NOMO-1 (cell line): ENCODE results near the gene EEFSEC.

Experiments
- DNase-seq, 2 experiments: peaks; one replicate each; lab custom pipeline; 2025; ENCODE audit not compliant: unreplicated experiment in 2 of 2; lab: John Stamatoyannopoulos, UW

The EEFSEC gene

DNA sequence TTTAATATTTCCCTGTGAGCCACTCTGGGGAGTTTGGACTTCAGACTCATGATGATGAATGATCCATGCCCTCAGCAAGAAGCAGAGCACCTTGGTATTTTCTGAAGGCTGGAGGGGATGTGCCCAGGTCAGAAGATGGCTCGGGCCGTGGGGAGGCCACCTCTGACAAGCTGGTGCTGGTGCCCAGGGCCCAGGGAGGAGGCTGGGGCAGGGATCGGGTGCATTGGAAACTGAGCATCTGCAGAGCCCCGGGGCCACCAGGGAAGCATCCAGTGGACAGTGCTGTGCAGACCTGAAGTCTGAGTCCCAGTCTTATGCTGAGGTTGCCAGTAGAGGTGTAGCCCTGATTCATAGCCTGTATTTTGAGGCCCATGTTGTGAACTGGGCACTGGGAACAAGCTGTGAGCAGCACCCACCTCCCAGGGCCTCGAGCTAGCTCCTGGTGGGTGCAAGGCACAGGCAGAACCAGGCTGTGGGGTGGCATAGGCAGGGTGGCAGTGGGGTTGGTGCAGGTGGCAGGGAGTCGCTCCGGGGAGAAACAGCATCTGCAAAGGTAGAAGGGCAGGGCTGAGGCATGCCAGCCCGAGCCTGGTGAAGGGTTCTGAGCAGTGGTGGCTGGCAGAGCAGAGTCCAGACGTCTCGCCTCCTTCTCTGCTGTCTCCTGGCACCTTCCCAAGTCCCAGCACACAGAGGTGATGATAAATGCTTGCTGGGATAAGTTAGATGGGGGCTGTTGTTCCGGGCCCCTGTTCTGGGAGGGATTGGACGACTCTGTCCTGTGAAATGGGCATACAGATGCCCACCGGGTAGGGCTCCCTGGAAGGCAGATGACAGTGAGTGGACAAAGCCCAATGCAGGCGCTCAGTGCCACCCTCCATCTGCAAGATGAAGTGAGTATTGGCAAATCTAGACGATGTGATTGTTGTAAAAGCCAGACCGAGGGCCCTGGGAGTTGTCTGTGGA, 302.8 kb downstream of the EEFSEC start:
- no peak for DNase-seq

DNA sequence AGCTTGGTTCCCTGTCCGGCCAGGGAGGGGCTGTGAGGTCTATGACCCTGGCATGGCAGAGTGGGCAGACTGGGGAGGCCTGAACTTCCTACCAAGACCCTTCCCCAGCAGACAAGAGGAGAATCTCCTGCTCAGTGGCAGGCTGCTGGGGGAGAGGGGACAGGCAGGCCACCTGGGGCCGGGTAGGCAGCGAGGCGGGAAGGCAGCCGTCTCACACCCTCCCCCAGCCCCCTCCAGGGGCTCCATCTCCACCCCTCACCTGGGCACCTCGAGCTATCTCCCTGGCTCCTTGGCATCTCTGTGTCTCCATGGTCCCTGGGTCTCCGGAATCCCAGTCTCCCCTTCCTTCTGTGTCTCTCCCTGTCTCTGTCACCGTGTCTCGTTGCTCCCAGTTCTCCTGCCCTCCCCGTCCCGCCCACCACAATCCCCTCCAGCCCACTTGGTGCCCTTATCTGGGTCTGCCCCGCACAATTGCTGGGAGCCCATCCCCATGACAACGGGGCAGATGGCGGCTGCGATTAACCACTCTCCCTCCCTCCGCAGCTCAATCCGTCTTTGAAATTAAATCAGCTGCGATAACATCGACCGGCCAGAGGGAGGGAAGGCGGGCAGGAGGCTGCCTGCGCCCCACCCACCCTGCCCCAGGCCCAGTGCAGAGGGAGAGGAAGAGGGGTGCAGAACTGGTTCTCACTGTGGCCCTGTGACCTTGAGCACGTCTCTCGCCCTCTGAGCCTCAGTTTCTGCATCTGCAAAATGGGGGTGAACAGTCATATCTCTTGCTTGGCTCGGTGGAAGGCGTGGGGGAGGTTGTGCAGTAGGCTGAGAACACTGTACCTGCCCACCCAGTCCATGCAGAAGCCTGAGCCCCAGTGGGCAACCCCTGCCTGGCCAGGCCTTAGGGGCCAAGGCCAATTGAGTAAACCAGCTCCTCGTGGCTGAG, 303.8 kb downstream of the EEFSEC start:
- DNase-seq, result no peak

DNA sequence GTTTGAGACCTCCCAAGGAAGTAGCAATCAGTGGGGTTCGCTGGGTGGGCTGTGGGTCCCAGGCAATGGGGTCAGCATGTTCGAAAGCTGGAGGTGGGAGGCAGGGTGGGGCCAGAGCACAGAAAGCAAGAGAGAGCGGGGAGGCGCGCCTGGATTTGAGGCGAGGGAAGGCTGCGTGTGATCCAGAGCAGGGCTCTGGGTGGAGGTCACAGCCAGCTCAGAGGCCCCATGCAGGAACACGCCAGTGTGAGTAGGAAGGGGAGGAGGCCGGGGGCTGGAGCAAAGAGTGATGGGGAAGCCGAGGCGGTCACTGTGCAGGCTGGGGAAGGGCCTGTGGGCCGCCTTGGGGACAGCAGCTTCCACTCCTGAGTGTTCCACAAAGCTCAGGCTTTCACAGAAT, 304.7 kb downstream of the EEFSEC start:
- DNase-seq, result no peak
